GM21447 (cell line): ENCODE measurements around the gene PRKCE.
"Not testable (repeated sequence)": the region's sequence is repeated elsewhere in the genome, so short reads cannot be mapped to it uniquely, and the experiment has no call there.

Experiments used
- ATAC-seq: cut with Tn5 transposase; IDR thresholded peaks from one replicate; pipeline ENCODE4 v1.9.1; 2021; ENCODE audit not compliant: unreplicated experiment

The PRKCE gene

DNA sequence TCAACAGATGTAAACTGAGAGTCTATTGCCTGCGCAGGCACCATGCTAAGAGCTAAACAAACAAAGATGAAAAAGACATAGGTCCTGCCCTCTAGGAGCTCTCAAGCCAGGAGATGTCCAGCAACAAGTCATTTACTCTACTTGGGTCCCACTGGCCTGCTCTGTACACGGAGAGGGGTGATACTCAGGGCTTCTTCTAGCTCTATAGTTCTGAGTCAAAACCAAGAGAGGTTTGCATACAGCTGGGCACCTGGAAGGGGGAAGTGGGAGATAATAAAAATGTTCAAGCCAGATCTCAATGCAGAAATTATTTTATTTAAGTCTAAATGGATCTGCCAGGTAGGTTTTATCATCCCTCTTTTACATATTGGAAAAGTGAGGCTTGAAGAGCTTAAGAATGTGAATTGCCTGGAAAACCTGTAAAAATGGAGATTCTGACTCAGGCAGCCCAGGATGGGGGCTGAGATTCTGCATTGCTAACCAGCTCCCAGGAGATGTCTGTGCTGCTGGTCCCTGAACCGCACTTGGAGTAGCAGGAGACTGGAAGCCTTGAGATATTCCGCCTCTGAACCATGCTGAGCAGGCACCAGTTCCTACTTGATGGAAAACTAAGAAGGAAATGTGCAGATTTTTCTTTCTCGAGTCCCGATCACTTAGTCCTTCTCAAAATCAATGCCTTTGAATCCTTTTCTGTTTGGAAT, 201.1 kb downstream of the PRKCE start:
- peak; percentile 70 for ATAC-seq

DNA sequence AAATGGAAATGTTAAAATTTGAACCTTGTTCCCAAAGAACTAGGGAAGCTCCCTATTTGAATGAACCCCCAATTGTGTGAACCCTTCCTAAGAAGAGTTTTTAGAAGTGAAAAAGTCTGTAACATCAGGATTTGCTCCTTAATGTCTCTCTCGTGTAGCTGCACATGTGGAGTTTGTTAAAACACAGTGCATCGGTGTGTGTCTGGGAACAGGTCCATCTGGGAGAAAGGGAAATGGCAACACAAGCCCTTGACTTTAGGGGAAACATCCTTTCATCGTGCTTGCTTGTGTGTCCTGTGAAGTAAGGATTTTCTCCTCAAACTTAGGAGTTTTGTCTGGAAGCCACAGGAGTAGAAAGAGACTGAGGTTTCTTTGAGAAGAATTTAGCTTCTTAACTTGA, 203.9 kb downstream of the PRKCE start:
- no peak for ATAC-seq

DNA sequence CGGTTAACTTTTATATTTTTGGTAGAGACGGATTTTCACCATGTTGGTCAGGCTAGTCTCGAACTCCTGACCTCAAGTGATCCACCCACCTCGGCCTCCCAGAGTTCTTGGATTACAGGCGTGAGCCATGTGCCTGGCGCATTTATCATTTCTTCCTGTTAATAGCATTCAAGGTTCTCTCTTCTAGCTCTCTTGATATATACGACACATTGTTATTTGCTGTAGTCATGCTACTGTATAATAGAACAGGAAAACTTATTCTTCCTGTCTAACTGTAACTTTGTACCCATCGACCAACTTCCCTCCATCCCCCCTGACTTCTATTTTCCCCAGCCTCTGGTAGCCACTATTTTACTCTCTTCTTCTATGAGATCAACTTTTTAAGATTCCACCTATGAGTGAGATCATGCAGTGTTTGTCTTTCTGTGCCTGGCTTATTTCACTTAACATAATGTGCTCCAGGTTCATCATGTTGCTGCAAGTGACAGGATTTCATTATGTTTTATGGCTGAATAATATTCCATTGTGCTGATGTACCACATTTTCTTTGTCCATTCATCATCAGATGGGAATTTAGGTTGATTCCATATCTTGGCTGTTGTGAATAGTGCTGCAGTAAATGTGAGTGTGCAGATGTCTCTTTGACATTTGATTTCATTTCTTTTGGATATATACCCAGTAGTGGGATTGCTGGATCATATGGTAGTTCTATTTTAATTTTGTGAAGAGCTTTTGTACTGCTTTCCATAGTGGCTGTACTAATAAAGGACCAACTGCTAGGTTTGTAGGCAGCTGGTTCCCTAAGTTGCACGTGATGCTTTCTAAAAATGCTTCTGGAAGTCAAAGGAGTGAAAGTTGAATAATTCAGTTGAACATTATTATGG, 205.2 kb downstream of the PRKCE start:
- ATAC-seq, result no peak

DNA sequence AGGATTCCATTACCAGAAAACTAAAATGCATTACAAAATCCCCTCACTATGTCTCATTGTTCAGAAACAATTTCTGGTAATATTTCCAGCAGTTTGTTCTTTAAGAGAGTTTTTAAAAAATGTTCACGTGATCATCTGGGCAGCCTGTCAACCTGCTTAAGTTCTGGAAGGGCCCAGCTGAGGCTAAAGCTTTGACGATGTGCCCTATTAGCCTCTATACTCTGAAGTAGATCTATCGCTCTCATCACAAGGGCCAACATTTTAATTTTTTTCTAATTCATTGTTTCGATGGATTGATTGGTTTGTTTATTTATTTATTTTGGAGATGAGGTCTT, 205.8 kb downstream of the PRKCE start:
- no peak for ATAC-seq

DNA sequence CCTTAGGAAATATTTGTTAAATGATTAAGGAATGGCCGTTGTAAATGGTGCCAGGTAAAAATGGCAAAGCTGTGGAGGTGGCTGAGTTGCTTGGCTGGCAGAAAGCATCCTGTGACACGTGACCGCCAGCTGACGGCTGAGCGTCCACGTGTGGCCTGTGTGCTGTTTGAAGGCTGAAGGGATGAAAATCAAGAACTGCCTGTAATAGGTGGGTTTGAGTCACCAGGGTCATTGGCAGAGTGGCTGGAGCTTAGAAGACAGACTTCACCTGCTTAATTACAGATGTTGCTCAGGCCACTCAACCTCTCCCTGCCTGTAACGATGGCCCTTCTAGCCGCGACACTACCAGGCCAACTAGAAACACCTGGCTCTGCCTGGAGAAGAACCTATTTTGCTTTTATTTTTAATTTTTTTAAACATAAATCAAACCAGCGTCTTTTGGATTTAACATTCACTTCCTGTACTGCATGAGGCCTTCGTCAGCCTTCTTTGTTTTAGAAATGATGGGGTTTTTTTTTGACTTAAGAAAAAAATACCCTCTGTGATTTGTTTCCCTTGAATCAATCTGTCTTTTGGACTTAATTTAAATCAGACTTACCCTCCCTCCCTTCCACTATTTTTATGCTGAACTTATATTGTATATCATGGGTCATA, 206.5 kb downstream of the PRKCE start:
- no peak for ATAC-seq

DNA sequence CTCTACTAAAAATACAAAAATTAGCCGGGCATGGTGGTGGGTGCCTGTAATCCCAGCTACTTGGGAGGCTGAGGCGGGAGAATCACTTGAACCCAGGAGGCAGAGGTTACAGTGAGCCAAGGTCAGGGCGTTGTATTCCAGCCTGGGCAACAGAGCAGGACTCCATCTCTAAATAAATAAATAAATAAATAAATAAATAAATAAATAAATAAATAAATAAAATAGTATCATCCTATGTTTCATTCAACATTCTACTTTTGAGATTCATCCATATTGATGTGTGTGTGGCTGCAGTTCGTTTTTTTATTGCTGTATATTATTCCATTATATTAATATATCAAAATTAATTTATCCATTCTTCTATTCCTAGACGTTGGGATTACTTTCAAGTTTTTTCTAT, 207.4 kb downstream of the PRKCE start:
- not testable (repeated sequence) for ATAC-seq

DNA sequence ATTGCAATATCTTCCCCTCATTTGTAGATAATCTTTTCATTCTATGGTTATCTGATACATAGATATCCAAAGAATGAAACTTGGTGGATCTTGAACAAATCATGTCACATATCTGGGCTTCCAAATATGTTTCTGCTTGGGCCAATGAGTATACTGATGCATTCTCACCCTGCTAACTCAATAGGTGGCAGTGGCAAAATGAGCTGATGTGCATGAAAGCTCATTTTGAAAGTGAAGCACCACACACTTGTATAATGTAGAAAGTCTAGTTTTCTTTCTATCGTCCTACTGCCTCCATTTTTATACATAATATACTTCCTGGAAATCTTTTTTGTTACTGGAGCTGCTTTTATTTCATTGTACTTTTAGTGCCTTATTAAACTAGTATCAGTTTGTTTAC, 208.2 kb downstream of the PRKCE start:
- no peak for ATAC-seq

DNA sequence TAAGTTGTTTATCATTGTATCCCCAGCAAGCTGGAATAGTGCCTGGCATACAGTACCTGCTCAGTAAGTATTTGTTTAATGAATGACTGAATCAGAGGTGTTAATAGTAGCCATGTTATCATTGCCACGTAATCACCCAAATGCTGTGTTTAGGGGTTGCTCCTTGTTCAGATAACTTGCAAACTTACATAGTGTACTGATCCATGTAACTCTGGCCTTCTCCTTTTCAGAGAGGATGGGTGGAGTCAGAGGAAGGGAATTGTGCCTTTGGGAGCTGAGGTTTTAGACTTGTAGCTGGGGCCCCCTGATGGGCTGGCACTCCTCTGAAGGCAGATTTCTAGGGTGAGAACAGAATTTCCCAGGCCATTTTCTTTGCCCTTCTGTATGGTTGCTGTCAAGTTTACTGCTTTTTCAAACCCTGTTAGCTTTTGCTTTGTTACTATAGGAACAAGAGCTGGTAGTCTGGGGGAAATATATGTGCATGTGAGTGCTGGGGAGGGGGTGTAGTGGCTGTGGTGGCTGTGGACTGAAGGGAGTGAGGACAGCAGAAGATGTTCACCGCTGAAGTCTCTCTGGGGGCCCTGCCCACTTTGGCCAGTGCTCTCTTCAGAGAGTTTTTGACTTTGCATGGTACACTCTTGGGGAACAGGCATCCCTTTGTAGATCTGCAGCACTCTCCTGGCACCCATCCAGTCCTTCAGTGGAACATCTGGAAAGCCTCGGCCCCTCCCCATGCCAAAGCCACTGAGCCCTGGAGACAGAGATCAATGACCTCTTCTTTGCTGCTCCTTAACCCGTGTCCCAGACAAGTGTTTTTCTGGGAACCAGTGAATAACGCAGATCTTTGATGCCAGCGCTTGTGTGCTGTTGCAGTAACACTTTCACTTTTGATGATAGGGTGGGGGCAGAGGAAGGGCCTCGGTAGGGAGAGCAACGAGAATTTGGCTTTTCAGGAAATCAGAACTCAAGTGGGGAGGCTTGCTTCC, 209.0 kb downstream of the PRKCE start:
- ATAC-seq, result peak; percentile 60

DNA sequence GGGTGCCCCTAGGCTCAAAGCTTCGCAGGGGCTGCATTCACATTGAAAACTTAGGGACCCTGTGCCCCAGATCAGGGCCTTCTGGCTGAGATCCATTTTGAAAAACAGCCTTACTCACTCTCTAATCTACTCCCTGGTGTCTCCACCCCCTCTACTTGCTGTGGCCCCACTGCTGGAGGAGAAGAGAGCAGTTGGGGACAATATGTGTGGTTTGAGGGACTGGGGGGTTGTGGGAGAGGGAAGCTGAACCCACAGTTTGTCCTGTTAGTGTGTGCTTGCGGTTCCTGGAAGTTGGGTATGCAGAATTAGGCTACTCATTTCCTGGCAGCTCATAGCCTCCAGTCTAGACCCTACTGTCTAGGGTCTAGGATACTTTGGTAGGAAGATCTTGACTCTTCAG, 211.4 kb downstream of the PRKCE start:
- ATAC-seq, result no peak

DNA sequence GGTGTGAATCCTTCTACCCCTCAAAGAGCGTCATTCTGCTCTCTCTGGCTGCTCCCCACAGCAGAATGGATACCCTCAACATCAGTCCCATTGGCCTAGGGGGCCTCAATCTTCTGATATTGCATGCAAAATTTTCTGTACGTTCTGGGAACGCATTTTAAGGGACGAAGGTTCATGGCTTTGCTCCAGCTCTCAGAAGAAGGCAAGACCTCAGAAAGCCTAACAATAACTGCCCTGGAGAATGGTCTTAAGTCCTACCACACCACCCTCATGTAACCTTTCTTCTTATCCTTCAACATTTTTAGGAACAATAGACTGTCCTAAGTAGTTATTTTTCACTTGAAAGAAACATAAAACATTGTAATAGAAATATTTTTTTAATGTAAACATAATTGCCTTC, 212.6 kb downstream of the PRKCE start:
- no peak for ATAC-seq

DNA sequence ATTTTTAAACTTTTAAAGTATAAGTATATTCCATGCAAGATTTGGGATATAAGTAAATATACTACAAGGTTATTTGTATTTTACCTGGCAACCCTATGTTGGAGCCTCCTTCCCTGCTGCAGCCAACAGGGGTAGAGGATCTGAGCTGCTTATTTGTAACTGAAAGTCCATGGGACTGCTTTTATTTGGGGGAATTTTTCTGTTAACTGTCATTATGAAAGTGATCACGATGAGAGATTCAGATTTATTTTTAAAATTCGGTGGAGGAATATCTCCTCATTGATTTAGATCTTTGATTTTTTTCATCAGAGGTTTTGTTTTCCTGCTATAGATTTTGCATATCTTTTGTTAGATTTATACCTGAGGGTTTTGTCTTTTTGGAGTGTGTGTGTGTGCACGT, 215.9 kb downstream of the PRKCE start:
- no peak for ATAC-seq

DNA sequence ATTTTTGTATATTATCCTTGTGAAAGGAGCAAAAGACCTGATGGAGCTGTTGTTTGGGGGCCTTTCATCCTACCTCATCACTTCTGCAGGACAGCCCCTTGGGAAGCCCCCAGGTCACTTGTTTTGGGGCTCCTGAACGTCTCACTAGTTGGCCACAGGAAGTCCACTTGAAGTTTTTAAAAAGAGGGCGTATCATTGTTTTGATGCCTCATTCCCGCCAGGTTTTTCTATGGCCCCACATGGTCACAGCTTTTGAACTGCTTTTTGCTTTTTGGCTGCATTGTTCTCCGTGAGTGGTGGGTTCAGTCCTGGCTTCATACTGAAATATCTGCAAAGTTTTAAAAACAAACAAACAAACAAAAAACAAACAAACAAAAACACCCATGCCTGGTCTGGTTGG, 216.3 kb downstream of the PRKCE start:
- ATAC-seq, result no peak

DNA sequence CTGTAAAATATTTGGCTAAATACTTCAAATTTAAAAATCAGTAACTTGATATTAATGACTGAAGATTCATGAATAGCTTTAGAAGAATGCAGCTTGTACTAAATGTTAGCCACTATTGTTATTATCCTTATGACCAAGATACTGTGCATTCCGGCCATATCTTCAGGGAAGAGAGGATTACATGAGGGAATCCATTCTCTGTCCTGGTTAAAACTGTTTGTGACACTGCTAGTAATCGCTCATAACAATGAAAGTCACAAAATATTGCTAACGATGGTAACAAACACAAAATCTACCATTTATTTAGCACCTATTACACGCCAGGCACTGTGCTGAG, 217.7 kb downstream of the PRKCE start:
- no peak for ATAC-seq

DNA sequence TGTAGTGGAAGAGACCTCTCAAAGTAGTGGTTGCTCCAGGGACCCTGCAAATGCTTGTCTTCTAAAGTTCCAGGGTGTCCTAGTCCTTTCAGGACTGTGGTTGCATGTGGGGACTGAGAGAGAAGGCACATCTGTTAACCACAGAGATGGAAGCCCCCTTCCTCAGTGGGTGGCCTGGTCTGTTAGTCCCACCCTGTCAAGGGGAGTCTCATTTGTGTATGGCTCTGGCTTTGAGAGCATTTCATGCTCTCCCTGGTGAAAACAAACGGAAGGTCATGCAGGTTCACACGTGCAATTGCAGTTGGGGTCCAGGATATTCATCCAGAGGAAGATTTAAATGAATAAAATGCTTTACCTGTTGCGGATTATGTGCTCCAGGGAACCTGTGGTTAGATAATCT, 219.6 kb downstream of the PRKCE start:
- no peak for ATAC-seq

DNA sequence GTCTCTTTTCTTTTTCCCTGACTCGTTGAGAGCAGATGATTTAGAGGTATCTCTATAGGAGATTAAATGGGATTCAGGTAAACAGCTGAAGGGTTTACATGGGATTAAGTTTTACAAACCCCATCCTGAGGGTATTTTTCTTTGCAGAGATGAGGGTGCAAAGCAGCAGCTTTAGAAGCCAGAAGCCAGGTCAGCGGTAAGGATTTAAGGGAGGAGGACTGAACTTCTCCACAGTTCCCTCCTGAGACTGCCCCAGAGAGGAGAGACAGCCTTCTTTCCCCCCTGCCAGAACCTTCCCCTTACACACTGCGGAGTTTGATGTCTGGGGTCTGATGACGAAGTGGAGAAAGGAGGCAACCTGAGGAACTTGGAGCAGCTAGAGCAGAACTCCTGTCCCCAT, 220.1 kb downstream of the PRKCE start:
- no peak for ATAC-seq

DNA sequence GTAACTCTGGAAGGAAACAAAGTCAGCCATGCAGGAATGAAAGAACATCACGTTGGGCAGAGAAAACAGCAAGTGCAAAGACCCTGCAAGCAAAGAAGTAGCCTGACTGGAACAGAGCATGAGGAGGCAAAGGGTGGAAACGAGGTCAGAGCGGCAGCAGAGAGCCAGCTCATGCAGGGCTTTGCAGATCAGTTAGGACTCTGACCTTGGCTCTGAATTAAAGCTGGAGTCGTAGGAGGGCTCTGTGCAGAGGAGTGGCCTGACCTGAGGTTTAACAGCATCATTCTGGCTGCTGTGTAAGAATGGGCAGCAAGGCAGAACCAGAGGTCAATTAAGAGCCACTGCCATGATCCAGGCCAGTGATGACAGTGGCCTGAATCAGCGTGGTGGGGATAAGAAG, 220.7 kb downstream of the PRKCE start:
- ATAC-seq, result no peak

DNA sequence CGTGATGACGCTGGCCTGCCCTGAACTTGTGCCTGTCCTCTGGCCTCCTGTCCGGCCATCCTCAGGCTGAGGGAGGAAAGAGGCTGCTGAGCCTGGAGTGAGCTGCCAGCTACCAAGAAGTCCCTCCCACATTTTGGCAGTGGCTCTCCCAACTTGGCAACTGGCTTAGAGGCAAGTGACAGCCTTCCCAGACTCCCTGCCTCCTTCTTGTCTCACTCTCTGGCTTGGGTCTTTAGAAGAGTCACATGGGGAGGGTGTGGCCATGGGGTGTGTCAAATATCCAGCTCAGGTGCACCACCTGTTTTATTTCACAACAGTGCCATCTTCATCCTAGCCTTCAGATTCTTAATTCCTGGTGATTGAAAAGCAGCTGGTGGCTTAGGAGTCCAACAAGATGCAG, 222.9 kb downstream of the PRKCE start:
- no peak for ATAC-seq

DNA sequence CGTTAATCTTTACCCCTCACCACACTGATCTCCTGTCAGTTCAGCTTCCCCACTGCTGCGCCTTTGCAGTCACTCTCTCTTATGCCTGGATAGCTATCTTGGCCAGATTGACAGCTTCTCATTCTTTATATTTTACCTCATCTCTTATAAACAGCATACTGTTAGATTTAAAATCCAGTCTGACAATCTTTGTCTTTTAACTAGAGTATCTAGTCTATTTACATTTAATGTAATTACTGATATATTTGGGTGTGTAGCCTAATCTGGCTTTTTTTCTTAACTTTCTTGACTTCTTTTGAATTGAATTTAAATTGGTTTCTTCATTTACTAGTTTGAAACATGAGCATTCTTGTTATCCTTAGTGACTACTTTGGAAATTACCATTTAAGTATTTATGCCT, 225.1 kb downstream of the PRKCE start:
- ATAC-seq, result no peak

DNA sequence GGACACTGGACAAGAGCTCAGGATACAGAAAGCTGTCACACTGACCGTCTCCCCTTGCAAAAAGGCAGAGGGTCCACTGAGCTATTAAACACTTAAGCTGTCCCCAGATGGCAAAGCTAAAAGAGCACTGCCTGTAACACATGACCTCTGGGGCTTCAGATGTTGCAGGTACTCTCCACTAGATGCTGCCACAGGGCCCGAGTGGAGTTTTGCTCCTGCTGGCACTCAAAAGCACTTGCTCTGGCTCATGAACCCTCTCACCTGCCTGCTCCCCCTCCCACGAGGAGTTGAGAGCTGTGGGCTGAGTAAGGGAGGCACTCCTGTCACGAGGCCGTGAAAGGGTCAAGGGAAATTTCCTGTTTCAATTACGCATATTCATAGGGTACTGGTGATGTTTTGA, 227.9 kb downstream of the PRKCE start:
- no peak for ATAC-seq

DNA sequence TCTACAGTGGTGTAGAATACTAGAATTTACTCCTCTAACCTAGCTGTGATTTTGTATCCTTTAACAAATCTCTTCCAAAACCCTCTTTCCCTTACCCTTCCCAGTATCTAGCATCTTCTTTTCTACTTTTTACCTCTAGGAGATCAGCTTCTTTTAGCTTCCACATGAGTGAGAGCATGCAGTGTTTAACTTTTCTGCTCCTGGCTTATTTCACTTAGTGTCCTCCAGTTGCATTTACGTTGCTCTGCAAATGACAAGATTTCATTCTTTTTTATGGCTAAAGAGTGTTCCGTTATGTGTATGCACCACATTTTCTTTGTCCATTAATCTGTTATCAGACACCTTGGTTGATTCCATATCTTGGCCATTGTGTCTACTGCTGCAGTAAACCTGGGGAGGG, 228.5 kb downstream of the PRKCE start:
- ATAC-seq, result no peak

DNA sequence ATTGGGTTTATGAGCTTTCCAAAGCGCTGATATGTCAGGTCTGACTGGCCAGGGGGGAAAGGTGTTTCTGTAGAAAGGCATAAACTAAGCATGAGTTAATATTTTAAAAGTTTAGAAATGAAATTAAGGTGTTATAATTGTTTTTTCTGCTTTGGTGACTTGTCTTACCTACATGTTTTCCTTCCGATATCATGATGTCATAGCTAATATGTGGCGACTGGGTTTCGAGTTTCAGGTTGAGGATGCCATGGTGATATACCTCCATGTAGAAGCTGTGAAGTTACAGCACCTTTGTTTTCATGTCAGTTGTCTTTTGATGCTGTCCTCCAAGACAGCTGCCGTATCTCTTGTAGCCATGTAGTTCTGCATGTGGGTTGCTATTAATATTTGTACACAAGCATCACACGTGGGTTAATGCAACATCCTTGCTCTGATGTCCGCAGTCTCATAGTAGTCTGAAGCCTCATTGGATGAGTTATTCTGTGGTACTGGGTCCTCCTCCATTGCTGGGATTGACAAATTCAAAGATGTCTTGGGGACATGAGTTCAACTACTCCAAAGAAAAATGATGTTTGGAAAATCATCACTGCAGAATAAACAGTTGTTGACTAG, 230.6 kb downstream of the PRKCE start:
- ATAC-seq, result no peak
